Measurements from ENCODE around the gene IL17C.
"Not testable (repeated sequence)": the region's sequence is repeated elsewhere in the genome, so short reads cannot be mapped to it uniquely, and the experiment has no call there.

The IL17C gene, protein sequence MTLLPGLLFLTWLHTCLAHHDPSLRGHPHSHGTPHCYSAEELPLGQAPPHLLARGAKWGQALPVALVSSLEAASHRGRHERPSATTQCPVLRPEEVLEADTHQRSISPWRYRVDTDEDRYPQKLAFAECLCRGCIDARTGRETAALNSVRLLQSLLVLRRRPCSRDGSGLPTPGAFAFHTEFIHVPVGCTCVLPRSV

DNA sequence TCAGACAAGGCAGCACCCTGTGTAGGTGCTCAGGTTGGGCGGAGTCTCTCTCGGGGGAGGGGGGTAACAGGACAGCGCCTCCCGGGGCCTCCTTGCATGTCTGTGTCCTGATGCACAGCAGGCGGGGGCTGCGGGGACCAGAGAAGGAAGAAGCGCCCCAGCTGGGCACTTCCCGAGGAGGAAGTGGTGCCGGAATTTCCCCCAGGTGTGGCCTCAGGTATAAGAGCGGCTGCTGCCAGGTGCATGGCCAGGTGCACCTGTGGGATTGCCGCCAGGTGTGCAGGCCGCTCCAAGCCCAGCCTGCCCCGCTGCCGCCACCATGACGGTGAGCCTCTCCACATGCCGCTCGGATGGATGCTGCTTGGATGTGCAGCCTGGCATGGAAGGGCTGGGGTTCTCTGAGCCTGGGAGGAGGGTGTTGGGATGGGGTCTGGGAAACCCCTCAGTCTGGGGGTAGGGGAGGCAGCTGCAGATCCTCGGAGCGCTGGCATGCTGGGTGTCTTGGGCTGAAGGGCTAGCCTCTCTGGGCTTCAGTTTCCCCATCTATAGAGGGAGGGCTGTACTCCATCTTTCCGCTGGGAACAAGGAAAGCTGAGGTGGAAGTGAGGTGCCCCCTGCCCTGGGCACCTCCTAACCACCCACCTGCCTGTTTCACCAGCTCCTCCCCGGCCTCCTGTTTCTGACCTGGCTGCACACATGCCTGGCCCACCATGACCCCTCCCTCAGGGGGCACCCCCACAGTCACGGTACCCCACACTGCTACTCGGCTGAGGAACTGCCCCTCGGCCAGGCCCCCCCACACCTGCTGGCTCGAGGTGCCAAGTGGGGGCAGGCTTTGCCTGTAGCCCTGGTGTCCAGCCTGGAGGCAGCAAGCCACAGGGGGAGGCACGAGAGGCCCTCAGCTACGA, at the start of gene IL17C:
IL17C (plus strand) TSS at position 250 of the 908 bp plus-strand sequence; CDS start at position 320, 70 bp downstream.
- DNase-seq: peak; percentile 46

DNA sequence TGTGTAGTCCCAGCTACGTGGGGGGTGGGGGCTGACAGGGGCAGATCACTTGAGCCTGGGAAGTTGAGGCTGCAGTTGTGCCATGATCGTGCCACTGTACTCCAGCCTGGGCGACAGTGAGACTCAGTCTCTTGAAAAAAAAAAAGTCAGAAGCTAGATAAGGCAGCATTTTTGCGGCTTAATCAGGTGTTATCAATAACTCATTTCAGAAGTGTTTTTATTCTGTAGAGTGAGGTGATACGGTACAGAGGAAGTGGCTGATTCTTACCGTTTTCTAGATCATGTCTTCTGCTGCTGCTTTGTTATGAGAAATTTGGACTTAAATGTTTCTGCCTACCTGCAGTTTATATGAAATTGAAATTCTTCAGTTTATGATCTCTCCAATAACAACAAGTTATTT, 49.6 kb upstream of the IL17C start:
- DNase-seq: no peak

DNA sequence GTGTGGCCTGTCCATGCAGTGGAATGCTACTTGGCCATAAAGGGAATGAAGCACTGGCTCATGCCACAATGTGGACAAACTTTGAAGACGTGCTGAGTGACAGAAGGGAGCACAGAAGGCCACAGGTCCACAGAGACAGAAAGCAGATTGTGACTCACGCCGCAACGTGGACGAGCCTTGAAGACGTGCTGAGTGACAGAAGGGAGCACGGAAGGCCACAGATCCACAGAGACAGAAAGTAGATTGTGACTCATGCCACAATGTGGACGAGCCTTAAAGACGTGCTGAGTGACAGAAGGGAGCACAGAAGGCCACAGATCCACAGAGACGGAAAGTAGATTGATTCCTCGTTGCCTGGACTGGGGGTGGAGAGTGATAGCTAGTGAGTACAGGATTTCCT, 48.9 kb upstream of the IL17C start:
- no peak for DNase-seq

DNA sequence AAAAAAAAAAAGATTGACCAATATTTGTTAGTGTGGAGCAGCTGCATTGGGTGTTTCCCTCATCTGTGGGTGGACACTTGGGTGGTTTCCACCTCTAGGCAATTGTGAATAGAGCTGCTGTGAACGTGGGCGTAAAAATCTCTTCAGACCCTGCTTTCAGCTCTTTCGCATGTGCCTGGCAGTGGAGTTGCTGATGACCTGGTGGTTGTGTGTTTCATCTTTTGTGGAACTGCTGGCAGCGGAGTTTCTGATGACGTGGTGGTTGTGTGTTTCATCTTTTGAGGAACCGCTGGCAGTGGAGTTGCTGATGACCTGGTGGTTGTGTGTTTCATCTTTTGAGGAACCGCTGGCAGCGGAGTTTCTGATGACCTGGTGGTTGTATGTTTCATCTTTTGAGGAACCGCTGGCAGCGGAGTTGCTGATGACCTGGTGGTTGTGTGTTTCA, 46.8 kb upstream of the IL17C start:
- no peak for DNase-seq

DNA sequence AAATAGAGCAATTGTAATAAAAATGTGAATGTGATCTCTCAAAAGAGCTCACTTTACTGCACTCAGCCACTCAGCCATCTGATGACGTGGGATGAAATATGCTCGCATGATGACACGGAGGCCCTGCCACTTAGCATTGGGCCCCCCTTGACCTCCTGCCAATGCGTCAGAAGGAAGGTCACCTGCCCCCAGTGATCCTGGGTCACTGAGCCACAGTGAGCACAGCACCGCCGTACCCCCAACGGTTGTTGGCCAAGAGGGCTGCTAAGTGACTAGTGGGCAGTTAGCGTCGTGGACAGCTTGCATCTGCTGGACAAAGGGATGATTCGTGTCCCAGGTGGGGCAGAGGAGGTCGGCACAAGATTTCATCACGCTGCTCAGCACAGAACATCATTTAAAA, 45.3 kb upstream of the IL17C start:
- no peak for DNase-seq

DNA sequence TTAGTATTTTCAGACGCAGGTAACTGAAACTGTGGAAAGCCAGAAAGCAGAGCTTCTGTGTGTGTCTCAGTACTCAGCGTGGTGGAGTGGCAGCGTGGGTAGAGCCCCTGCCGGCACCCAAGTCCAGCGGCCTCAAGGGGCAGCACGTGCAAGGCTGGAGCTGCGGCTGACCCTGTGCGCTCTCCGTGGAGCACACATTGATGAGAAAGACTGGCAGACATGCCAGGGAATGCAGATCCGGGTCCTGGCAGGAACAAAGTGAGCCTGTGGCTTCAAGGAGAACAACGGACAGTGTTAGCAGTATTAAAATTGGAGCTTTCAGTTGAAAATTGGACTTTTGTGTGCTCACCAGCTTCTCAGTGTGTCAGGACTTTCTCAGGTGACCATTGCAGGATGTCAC, 44.9 kb upstream of the IL17C start:
- no peak for DNase-seq

DNA sequence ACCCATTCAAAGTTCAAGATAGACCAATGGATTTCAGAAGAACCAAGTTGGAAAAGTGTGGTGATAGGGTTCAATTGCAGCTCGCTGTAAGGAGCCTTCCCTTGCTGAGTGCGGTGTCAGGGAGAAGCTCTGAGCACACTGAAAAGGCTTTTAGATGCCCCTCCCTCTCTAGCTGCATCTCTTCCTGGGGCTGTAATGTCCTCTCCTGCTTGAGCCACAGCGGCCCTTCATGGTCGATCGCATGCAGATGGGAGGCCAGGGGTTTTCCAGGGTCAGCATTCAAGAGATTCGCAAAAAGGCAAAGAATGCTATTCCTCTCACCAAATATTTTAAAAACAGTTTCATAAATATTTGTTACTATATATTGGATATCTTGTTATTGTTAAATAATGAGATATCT, 44.5 kb upstream of the IL17C start:
- no peak for DNase-seq

DNA sequence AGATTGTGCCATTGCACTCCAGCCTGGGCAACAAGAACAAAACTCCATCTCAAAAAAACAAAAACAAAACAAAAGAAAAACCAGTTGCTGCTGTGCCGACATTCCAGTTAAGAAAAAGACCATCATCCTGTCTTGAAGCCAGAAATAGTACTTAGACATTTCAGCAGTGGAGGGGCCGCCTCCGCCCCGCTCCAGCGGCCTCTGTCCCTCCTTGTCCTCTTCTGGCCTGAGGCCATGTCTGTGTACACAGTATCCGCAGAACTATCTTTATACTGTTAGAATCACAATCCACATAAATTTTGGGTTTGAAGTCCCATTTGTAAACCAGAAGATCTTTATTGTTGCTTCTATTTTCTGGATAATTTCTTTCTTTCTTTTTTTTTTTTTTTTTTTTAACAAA, 43.3 kb upstream of the IL17C start:
- no peak for DNase-seq

DNA sequence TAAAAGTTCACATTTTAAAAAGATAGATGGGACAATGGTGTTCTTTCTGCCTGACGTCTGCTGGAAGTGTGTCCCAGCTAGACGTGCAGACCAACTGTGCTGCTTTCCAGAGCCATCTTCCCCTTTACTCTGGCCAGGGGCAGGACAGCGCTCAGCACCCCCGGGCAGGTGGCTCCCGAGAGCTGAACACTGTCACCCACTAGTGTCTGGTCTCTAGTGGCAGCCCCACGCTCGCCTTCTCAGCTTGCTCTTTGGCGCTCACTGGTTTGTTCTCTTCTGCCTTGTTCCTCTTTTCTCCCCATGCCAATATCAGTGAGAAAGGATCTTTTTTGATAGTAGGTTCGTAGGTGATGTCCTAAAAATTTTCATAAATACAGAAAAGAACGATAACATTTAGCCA, 42.5 kb upstream of the IL17C start:
- DNase-seq: no peak

DNA sequence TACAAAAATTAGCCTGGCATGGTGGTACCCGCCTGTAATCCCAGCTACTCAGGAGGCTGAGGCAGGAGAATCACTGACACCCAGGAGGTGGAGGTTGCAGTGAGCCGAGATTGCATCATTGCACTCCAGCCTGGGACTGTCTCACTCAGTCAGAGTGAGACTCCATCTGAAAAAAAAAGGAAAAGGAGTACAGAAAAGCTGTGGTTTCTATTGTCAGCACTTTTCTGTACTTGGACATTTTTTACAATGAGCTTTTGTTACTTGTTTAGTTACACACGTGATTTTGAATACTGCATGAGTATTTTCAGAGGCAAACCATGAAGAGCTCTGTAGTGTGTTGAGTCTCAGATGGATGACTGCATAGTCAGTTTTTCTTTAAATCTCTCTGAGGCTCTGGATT, 41.9 kb upstream of the IL17C start:
- no peak for DNase-seq

DNA sequence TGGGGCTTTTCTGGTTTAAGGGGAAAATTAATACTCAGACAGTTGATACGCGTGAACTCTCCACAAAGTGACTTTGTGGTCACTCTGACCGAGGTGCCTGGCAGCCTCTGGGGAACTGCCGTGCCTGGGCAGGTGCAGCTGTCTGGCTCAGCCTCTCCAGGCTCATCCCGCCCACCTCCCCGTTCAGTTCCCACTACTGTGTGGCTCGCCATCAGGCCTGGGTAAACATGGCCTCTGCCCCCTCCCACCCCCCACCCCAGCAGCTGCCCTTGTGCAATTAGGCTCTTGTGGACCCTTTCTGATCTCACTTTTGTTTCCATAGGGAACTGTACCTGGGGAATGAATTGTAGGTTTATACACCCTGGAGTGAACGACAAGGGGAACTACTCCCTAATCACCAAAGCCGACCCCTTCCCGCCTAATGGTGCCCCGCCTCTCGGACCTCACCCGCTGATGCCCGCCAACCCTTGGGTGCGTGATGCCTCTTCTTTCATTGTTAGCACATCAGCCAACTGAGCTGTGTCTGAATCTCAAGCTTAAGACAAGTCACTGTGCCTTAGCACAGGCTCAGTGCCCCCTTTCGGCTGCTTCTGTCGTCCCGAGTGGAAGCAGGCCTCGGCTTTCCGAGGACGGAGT, 40.4 kb upstream of the IL17C start:
- no peak for DNase-seq

DNA sequence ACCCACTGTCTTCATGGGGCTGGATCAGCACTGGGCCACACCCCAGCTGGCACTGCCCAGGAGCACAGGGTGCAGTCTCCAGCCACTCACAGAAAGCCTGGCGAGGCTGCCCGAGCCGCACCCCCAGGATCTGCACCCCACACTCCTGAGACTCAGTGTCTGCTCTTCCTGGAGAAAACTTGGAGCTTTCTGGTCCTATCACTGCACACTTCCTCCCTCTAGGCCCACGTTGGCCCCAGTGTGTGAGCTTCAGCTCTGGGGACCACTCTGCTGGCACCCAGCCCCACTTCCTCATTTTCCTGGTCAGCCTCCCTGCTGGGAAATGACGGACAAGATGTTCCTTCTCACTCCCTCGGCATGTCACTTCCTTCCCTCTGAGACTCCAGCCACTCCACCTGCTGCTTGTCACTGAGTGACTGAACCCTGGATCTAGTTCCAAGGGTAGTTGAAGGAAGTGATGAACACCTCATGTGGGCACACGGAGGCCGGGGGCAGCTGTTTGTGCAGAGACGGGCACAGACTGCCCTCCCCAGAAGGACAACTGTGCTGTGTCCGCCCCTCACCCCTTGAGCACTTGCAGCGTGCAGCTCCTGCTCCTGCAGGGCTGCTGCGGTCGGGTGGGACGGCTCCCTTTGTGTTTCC, 39.2 kb upstream of the IL17C start:
- no peak for DNase-seq

DNA sequence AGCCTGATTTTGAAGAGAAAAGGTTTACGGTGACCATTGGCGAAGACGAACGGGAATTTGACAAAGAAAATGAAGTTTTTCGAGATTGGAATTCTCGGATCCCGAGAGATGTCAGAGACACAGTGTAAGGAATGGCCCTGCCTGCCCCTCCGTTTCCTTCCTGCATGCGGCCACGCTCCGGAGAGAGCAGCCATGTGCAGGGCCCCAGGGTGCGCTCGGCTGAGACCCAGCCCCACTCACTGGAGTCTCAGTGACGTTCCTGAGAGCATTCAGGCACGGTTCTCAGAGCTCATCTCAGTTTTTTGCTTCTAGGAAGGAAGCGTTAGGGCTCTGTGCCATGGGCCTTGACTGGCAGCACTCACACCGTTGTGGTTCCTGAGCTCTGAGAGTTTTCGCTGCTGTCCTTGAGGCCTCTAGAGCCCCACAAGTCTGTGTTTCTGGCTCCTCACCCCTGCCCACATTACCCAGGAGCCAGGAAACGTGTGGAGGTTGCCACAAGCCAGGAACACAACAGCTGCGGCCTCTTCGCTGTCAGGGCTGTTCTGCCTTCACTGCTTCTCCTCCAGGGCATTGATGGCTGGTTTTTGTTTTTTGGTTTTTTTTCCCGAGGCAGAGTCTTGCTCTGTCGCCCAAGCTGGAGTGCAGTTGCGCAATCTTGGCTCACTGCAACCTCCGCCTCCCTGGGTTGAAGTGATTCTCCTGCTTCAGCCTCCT, 38.4 kb upstream of the IL17C start:
- DNase-seq: no peak

DNA sequence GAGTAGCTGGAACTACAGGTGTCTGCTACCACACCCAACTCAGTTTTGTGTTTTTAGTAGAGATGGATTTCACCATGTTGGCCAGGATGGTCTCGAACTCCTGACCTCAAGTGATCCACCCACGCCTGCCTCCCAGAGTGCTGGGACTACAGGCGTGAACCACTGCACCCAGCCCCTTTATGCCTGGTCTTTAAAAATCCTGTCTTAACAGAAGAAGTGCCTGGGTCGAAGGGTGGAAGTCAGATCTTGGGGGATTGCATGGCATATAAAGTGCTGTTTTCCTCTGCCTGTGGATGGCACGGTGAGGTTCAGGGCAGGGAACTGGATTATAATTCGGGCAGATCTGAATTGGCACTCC, 37.9 kb upstream of the IL17C start:
- DNase-seq: no peak

DNA sequence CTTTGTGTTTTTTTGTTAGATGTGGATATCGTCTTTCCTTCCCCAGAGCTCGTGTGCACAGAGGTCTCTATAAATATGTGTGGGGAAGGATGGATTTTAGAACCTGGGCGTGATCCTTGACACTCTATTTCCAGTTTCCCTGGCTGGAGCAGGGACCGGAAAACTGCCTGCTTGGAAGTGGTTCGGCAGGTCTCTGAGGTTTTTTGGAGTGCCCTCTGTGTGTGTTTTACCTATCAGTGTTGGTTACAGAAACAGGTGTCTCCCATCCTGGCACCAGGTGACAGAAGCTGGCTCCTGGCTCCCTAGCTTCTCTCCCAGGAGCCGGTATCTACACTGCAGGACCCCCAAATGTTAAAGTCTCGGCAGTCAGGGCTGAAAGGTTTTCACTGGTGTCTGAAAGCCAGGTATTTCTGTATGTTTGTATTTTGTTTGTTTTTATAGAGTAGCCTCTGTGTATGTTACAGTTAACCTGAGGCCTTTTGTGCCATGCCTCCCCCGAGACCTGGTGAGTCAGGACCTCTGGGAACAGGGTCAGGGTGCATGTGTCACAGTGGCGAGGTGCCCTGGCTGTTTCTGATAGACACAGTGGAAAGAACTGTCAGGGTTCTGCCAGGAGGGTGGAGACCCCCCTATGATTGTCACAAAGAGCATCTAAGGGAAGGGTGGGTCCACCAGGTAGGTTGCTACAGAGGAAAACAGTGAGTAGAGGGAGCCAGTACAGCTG, 36.9 kb upstream of the IL17C start:
- no peak for DNase-seq

DNA sequence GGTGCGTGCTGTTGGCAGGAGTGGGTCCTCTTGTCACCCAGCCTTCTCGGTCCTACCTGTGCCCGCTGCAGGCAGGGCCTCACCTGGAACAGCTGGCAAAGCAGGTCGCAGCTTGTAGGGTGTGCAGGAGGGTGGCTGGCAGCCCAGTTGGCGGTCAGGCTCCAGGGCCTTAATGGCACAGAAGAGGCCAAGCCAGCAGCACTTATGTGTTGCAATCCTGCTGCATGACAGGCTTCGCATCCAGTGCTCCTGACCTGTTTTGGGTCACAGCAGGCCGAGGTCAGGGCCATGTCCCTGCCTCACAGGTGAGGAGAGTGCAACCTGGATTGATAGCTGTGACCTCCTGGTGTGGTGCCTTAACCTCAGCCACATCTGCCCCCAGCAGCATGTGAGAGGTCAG, 36.3 kb upstream of the IL17C start:
- DNase-seq: no peak

DNA sequence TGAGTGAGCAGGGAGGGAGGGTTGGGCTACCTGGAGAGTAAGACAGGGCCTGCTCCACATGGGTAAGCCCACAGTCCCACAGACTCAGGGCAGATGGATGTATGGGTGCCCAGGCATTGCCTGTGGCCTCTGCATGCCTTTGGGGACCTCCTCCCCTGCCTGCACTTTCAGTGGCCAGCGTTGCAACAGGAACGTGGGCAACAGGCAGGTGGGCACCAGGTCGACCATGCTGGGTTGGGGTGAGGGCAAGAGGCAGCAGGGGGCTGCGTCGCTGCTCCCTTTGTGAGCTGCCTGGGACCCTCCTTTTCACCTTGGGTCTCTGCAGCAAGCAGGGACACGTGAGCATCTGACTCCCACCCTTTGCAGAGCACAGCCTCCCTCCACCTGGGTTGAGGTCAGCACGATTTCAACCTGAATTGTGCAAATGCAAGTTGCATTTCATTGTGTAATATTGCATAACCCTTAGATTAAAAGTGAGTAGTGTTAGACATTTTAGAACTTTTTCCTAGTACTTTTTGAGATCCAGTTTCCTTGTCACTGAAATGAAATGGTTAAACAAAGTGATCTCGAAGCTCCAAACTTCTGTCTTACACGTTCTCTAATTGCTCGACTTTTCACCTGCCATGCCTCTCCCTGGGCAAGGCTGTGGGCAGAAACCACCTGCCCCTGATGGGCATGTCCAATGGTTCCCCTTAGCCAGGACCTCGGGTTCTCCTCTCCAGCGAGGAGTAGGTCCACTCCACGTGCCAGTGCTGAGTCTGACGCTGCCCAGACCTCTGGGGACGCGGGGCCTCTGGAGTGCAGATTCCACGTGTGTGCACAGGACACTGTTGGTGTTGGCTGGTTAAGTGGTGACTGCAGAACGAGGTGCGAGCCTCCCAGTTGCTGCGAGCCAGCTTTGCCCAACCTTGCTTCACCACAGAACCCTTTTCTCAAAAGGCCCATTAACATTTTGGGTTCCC, 32.9 kb upstream of the IL17C start:
- DNase-seq: no peak

DNA sequence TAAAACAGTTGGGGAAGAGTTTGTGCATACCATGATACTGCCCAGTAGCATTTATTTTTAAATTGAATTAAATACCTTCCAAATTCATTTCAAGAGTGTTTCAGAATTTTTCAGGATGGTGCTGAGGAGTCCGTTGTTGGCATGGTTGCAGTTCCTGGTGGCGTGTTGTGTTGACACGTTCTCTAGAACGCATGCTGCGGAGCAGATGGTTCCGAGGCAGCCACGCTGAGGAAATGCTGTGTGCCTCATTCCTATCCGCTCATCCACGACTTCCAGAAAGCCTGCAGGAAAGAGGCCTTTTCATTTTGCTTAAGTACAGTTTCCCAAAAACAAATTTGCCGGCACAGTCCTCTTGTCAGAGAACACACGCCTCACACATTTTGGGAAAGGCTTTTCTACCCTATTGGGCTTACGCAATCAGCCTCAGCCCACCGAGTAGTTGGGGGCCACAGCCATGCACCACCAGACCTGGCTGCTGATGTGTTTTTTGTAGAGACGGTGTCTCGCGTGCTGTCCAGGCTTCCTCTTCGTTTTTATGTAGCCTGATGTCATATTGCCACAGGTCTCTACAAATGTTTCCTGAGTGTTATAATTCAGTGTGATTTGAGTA, 32.1 kb upstream of the IL17C start:
- no peak for DNase-seq

DNA sequence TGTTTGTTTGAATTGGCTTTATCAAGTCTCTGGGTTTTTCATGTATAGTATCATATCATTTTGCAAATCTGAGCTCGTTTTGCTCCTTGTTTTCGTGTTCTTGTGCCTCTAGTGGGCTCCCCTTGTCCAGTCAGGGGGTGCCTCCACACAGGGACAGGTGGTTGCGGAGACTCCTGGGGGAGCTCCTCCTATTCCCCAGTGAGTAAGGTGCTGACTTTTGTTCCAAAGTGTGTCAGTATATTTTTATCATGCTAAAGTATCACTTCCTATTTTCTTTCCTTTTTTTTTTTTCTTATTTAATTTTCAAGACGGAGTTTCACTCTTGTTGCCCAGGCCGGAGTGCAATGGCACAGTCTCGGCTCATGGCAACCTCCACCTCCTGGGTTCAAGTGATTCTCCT, 30.3 kb upstream of the IL17C start:
- no peak for DNase-seq

DNA sequence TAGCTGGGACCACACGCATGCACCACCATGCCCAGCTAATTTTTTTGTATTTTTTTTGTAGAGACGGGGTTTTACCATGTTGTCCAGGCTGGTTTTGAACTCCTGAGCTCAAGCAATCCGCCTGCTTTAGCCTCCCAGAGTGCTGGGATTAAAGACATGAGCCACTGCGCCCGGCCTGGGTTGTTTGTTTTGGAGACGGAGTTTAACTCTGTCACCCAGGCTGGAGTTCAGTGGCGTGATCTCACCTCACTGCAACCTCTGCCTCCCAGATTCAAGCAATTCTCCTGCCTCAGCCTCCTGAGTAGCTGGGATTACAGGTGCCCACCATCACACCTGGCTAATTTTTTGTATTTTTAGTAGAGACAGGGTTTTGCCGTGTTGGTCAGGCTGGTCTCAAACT, 28.9 kb upstream of the IL17C start:
- not testable (repeated sequence) for DNase-seq

DNA sequence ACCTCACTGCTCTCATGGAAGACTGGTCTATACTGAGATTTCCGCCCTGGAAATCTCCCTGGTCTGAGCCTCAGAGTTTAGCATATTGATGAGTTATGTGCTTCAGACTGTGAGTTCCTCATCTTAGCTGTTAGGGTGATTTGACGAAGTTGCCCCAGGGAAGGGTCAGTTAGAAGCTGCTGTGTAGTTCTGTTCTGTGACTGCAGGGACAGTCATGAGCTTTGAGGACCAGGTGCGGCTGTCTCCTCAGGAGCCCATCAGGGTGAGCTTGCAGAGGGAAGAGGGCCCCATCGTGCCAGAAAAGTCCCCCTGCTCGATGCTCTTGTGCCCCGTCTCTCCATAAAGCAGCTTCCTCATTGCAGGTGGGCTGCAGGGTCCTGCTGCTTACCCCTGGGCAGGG, 28.3 kb upstream of the IL17C start:
- DNase-seq: no peak

Measured in NCI-H774 (cell line).